Fibroblast of skin of left quadriceps (primary cell): ENCODE results near the gene GSE1.

Experiments used
- DNase-seq, 2 experiments: peaks; one replicate each; pipeline ENCODE4 v3.0.0-alpha.2; 2013; ENCODE audit warnings: low read depth in 2 of 2

The GSE1 gene

DNA sequence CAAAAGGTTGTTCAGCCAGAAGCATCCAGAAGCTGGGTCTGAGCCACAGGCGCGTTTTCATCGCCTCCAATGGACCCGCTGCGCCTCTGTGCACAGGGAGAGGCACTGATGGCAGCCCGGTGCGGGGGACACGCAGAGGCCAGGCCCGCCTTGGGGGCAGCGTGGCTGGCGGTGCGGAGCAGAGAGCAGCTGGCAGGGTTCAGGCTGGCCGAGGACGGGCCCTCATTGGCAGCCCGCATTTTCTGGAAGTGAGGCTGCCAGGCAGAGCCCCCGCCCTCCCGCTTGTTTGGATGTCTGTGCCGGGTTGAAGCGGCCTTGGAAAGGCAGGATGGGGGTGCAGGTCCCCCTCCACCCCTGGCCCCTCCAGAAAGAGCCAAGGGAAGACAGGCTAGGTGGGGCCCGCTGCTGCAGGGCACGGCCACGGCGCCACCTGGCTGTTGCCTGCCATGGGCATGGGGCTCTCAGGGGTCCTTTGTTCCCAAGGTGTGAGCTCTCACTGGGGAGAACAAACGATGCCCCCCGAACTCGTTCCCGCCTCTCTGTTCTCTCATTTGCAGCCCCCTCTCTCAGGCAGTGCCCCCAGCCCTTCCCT lies 18.8 kb downstream of the GSE1 start:
- no peak for DNase-seq

DNA sequence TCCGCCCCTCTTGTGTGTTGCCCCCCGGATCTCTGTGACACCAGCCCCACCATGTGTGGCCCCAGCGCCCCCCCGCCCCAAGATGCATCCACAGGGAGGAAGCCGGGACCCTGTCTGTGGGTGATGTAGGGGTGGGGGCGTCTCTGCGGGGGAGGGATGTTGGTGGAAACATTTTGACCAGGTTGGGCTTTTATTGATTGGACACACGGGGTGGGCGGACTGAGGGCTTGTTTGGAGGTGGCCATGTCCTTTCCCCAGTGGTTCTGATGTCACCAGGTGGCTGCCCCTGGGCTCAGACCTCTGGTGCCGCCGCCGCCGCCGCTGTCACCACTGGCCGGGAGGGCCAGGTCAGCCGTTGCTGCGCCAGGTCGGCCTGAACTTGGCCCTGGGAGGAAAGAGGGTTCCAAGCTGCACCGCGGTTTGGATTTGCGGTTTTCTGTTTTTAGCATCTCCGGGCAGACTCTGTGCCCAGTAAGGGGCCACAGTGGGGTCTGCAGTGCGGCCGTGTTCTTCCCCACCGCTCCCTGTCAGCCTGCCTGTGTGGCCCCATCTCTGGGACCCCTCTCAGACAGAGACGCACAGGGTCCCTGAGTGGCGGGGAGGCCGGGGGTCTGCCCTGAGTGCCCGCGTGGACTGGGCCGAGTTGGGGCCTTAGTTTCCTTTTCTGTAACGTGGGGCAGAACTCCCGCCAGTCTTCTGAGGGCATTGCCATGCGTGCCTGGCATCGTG lies 19.8 kb downstream of the GSE1 start:
- DNase-seq: no peak

DNA sequence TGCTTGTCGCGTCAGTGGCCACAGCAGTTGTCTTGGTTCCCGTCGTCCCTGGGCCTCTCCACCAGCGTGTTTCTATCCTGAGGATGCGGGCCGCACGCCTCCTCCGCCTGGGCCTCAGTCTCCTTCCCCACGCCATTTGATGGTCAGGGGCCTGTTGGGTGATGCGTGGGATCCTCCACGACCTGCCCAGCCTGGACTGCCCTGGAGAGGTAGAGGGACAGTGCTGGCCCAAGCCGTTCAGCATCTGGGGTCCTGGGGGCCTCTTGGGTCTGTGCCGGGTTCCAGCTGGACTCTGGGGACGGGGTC lies 20.3 kb downstream of the GSE1 start:
- DNase-seq: no peak

DNA sequence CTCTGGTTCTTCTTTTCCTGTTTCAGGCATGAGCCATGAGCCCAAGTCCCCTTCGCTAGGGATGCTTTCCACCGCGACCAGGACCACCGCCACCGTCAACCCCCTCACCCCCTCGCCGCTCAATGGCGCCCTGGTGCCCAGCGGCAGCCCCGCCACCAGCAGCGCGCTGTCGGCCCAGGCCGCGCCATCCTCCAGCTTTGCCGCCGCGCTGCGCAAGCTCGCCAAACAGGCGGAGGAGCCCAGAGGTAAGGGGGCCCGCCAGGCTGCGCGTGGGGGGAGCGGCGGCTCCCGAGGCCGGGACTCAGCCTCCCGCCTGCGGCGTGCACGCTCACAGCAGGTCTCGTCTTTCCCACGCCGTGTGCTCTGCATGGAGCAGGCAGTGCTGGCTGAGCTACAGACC lies 20.8 kb downstream of the GSE1 start:
- DNase-seq: no peak

DNA sequence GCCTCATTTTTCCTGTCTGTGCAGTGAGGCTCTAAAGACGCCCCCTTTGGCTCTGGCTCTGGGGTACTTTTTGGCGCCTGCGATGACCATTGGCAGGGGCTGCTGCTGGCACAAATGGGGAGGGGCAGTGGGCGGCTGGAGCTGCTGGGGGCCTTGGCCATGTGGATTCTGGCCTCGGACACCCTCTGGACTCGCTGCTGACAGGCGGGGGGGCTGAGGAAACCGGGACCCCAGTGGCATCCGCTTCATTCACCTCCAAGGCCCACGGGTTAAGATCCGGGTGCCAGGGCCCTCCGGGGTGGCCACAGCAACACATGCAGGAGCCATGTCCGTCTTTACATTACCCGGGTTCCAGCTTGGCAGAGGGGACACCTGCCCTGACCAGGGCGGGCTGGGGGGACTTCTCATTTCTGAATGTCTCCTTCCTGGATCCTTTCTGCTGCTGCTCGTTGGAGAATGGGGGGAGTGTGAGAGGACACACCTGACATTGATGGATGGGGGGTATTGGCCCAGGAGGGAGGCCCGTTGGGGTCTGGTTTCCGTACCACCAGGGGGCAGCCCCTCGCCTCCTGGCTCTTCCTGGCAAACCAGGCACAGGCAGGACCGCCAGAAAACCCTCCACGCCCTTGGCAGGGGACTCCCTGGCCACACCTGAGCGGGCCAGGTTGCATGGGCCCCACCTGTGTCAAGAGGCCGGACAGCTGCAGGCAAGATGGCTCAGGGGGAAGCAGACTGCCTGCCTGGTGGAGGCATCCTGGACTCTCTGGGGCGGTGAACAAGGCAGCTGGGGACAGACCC lies 21.8 kb downstream of the GSE1 start:
- no peak for DNase-seq

DNA sequence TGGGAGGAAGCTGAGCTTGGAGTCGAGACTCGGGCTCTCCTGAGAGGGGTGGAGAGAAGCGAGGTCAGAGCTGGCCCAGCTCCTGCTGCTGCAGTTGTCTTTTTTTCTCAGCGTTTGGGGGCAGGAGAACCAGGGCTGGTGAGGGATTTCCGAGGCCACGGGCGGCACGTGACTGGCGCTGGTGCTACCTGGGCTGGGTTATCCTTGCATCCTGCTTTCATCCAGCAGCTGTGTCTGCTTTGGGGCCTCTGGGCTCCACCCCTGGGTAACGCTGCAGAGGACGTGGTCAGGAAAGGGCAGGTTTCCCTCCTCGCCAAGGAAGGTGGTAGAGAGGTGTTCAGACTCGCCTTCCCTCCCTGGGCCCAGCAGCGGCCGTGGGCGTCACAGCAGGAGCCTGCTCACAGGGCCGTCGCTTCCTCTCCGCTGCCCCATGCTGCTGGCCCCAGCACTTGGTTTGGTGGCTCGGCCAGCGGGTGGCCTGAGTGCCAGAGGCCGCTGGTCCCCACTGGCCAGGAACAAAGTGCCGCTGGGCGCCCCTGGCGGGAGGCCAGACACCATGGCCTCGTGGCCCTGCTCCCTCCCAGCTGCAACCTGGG lies 22.5 kb downstream of the GSE1 start:
- DNase-seq: no peak

DNA sequence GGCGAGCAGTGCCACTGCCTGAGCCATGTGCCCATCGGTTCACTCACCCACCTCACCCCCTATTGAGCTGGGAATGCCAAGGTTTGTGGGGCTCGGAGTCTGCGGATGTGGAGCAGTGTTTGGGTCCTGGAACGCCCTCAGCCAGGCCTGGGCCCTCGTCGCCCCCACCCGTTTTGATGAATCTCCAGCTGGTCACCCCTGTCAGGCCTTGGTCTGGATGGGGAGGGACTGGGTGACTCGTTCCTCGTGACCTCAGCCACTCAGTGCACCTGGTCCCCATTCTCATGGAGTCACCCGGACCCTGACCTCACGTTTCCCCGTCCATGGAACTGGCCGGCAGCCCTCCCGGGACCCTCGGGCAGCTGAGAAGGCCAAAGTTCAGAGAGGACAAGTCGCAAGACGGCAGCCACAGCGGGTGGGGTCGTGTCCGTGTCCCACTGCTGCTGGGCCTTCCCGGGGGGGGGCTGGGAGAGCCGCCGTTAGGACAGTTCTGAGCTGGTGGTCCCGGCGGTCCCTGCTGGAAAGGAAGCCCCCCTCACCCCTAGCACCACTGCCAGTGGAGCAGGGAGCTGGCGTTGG lies 23.2 kb downstream of the GSE1 start:
- DNase-seq: no peak

DNA sequence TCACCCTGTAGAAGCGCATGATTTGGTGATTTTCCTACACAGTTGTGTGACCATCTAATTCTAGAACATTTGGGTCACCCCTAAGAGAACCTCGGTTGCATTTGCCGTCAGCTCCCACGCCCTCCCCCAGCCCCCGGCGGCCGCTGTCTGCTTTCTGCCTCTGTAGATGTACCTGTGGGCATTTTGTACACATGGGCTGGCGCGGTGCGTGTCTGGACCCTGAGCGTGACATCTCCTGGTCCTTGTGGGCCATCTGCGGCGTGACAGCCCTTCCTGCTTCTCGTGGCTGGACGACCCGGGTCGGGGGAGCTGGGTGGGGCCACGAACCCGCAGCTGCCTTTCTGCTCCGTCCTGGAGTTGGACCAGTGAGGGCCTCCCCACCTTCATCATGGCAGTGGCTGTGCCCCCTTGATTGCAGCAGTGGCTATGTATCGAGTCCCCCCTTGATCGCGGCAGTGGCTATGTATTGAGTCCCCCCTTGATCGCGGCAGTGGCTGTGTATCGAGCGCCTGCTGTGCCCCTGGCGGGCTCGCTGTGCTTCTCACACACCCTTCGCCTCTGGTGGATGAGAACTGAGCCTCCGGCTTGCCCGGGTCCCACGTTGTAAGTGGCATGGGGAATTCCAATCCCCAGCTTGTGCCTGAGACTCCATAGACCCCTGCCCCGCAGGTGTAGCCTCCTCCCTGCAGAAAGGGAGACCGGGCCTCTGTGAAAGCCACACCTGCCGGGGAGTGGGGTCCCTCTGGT lies 24.1 kb downstream of the GSE1 start:
- DNase-seq: no peak

DNA sequence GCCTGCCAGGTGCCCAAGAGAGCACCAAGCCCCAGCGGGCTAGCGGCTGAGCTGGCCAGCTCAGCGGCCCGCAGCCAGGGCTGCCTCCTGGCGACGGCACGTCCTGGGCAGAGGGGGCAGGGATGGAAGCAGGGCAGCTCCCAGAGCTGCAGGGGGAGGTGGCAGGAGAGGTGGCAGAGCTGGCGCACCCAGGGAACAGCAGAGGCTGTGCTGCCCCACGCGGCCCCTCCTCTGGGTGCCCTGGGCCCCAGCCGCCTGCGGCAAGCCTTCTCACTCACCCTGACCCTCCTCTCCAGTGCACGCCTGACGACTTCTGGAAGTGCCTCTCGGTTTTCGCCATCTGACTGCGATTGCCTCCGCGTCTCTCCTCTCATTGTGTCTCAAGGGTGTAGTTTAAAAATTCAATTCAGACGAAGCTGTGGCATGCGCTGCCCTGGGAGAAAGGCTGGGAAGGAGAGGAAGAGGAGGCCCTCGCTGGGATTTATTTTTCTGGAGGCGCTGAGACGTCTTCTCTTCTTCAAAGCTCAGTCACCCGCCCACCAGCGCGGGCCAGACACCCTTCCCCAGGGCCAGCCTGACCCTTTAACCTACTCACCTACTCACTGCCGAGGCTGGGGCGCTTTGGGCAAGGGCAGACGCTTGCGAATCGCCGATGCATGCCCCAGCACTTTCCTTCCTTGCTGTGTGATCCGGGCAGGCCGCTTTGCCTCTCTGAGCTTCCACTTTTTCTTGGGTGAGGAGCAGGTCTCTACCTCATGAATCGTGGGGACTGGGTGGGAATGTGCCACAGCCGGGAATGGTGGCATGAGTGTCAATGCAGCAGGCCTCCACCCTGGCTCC lies 24.9 kb downstream of the GSE1 start:
- no peak for DNase-seq

DNA sequence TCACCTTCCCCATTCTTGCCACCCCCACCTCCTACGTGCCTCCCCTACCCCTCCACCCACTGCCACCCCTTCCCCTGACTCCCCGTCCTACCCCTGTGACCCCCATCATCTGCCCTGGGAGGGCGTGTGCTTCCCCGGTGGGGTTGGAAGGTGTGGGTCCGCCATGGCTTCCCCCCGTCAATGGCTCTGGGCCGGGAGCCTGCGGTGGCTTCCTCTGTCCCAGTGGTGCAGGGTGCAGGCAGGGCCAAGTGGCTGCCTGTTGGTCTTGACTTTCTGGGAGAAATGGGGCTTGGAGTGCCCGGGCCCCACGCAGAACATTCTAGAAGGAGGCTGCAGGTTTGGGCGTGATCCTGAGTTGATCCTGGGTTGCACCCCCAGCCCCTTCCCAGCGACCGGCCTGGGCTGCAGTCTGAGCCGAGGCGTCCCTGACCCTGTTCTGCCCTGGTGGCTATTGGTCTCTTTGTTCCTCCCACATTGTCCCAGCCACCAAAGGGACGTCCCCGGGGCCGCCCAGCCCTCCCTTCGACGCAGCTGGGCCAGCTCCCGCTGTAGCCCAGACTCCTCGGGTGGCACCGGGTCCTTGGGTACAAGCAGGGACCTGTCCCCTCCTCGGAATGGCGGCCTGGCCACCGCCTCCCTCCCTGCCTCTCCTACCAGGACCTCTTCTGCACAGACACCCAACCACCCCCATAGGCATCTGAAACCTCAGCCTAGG lies 25.7 kb downstream of the GSE1 start:
- DNase-seq: no peak

DNA sequence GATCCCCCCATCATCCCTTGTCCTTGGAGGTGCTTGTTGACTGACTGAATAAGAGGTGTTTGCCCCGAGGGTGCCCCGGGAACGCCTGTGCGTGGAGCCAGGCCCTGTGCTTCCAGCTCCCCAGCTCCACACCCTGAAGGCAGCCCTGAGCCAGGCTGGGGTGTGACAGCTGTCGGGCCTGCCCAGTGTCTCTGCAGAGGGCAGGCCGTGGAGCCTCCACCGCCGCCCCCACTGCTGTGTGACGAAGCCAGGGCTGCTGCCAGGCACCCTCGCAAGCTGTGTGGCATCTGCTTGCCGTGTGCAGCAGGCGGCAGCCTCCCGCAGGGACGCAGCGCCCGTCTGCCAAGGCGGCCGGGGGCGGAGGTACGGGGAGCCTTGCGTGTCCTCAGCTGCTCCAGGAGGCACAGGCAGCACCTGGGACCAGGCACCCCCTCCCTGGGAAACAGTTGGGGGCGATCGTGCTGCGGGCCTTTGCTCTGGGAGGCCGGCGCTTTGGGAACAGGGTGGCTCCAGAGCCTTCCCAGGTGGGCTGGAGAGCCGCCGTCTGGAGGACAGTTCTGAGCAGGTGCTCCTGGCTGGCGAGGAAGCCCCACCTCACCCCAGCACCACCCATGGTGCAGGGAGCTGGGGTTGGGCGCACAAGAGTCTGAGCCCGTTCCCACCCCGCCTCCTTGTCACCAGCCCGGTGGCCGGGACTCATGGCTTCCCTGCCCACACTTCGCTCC lies 26.6 kb downstream of the GSE1 start:
- no peak for DNase-seq

DNA sequence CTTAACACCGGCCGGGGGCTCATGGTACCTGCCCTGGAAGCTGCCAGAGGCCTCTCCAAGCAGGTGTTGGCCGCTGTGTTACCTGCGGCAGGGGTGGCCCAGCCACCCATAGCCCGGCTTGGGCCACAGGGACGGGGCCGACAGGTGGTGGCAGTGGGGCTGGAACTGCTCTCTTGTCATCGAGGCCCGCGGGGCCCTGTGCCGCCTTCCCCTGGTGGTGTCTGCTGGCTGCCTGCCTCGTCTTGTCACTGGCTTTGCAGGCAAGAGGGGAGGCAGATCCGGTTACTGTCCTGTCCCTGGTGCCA lies 27.1 kb downstream of the GSE1 start:
- DNase-seq: no peak

DNA sequence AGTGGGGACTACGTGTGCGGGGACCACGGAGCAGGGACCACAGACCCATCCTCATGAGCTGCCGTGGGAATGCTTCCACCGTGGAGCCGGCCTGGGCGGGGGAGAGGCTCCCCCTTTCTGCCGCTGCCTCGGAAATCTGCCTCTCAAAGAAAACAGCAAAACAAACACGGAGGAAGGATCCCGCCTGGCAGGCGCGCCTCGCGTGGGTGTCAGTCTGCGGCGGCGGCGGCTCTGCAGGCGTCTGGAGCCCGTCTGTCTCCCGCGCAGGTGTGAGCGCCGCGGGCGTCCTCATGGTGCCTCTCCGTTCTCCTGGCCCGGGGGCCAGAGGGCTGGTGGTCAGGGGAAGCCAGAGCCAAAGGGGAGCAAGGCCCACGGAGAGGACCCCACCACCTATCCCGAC lies 27.5 kb downstream of the GSE1 start:
- DNase-seq: no peak

DNA sequence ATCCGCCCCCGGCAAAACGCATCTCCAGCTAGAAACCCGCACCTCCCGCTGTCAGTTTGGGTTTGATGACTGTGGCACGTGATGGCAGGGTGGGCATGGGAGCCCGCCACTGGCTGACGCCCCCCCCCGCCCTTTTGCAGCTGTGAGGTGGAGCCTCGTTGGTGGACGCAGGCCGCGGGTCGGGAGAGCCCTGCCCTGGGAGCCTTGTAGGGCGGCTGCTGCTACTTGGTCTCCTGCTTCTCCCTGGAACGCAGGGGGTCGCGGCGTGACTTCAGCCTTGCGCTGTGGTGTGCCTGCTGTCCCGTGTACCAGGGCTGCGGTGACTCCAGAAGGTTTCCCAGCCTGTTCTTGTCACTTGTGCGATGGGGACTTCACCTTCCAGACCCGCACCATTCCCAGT lies 28.2 kb downstream of the GSE1 start:
- no peak for DNase-seq

DNA sequence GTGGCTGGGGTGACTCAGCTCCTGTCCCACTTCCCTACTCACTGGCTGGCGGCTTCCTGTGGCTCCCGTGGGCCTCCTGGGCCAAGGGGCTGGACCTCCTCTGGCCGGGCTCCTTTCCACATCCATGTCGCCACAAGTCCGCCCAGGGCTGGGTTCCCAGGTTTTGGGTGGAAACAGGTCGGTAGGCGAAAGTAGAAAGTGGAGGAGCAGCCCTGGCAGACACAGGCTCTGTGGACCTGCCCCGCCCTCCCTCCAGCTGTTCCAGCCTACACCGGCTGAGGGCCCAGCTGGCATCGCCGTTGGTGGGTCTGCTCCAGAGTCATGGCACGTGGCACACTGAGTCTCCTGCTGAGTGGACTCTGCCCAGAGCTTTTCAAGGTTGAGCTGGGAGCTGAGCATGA lies 28.7 kb downstream of the GSE1 start:
- DNase-seq: no peak

DNA sequence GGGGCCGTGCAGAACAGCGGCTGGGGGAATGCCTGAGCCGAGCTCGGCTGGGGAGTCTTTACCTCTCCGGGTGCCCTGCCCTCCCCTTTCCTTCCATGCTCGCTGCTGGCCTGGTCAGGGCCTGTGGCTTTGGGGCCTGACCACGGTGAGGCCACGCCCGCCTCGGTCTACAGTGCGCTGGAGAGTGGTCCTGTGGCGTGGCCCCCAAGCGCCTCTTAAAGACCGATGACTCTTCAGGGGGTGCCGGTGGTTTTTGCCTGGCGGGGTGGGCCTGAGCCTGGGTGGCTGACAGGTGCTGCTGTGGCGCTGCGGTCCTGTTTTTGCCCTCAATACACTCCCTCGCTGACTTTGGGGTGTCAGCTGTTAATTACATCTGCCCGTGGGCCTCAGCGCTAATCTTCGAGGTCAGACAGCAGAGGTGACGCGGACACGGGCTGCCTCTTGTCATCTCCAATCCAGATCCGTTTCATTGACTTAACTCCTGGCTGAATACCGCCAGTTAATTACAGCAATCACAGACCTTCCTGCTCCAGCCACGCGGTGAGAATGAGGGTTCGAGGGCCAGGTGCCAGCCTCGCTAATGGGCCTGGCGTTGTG lies 29.7 kb downstream of the GSE1 start:
- DNase-seq: no peak

DNA sequence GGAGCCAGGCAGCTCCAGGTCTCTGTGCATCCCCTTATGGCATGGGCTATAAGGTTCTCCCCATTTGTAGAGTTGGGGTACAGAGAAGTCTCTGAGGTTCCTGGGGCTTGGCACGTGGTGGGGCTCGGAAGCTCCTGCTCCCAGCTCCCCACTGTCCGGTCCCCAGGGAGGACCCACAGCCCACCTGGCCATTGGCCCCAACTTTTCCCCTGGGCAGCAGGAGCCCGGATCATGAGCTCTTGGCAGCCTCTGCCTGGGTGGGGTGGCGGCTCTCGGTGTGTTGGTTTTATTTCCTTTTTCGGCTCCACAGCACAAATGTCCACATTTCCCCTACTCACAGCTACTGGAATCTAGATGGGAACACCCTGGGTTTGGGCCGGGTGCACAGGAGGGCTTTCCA lies 30.5 kb downstream of the GSE1 start:
- no peak for DNase-seq

DNA sequence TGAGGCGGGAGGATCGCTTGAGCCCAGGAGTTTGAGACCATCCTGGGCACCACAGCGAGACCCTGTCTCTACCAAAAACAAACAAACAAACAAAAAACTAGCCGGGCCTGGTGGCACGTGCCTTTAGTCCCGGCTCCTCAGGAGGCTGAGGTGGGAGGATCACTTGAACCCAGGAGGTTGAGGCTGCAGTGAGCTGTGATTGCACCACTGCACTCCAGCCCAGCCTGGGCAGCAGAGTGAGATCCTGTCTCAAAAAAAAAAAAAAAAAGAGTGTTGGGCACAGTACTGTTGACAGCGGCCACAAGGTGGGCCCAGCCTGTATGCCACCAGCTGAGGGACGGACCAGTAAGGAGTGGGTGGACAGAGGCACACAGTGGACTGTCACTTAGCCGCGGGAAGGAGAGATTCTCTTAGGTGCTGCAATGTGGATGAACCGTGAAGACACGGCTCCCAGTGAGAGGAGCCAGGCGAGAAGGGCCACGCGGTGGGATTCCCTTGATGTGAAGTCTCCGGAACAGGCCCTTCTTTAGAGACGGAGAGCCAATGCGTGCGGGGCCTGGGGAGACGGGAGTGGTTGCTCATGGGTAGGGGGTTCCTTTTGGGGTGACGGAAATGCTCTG lies 31.1 kb downstream of the GSE1 start:
- no peak for DNase-seq

DNA sequence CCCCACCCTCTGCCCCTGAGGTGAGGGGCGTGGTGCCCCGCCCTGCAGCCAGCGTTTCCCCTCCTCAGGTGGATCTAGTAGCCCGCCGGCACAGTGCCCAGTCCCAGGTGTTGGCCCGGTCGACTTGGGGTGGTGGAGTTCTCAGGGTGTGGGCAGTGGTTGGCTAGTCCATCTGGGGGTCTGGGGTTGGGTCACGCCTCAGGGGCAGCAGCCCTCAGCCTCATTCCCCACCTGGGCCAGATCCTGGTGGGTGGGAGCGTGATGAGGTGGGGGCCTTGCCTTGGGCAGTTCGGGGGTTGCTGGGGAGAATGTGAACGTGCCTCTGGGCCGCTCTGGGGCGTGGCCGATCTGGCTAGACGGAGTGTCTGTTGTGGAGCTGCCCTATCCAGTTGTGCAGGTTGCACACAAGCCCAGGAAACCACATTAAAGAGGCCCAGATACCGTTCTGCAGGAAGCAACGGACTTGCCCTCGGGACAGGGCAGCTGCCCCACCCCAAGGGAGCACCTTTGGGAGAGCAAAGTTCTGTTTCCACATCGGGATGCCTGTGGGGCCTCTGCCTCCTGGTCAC lies 32.0 kb downstream of the GSE1 start:
- no peak for DNase-seq
